Astrocyte (in vitro differentiated cells and primary cell): ENCODE data around the gene CCDC57.

Experiments
- EZH2 ChIP-seq: IDR thresholded peaks from 2 replicates; pipeline ENCODE4 v1.6.1; 2012; ENCODE audit warnings: mild to moderate bottlenecking, low read length, inconsistent platforms; ENCODE audit not compliant: insufficient read depth
- TF ChIP-seq, protein P1 (sequence below): IDR thresholded peaks from 2 replicates; pipeline ENCODE4 v1.5.1; 2011; ENCODE audit warnings: low read depth, mild to moderate bottlenecking, inconsistent platforms, low read length, moderate library complexity; ENCODE audit not compliant: insufficient read depth

DNA sequence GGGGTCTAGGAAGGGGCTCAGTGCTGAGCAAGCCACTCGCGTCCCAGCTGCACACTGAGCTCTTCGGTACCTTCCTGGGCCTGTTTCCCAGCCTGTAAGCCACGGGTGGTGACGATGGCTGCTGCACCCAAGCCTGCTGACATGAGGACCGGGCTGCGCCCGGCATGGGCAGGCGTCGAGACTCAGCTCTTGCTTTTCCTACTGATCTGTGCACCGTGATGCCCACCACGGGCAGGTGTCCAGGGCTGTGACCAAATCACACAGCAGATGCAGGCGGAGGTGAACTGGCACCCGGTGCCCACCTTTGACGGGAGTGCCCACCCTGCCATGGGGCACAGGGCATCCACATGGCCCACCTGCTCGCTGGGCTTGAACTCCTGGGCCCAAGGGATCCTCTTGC, 17.9 kb downstream of the CCDC57 start:
- TF ChIP-seq, protein P1, sequence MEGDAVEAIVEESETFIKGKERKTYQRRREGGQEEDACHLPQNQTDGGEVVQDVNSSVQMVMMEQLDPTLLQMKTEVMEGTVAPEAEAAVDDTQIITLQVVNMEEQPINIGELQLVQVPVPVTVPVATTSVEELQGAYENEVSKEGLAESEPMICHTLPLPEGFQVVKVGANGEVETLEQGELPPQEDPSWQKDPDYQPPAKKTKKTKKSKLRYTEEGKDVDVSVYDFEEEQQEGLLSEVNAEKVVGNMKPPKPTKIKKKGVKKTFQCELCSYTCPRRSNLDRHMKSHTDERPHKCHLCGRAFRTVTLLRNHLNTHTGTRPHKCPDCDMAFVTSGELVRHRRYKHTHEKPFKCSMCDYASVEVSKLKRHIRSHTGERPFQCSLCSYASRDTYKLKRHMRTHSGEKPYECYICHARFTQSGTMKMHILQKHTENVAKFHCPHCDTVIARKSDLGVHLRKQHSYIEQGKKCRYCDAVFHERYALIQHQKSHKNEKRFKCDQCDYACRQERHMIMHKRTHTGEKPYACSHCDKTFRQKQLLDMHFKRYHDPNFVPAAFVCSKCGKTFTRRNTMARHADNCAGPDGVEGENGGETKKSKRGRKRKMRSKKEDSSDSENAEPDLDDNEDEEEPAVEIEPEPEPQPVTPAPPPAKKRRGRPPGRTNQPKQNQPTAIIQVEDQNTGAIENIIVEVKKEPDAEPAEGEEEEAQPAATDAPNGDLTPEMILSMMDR, result no peak
- TF ChIP-seq EZH2, result no peak
